GM20000 (cell line): Measurements from ENCODE around the gene FYCO1.

Source experiments
- DNase-seq: peaks from one replicate; pipeline ENCODE4 v3.0.0; 2012; ENCODE audit warnings: low spot score
- CTCF ChIP-seq: IDR thresholded peaks from 2 replicates; pipeline ENCODE4 v1.5.1; 2012; ENCODE audit warnings: mild to moderate bottlenecking, control low read depth; ENCODE audit errors: extremely low read depth, missing control alignments

The FYCO1 gene

DNA sequence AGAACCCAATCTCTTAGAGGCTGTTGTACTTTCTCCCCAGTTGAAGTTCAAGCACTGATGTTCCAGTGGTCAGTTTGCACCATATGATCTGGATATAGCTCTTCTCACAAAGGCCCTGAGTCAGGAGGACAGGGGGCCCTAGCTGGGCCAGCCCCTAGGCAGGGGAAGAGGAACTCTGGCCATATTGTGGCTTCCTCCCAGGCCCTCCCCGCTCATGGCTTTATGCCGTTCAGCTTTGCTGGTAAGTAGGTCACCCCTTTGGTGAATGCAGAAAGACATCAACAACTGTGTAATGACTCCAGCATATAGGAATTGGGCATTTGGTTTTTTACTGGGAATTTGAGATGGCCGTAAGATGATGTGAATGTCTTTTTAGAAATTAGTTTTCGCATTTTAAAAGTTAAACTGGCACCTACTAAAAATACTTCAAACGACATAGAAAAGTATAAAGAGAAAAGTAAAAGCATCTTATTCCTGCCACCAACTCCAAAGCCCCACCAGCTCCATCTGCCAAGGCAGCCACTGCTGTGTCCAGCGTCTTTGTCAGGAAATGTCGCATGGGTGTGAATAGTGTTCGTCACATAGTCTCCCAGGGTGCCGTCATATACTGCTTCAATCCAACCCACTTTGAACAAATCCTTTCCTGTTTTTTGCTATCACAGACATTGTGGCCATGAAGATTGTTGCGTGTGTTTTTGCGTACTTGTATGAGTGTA is 84.0 kb downstream of the FYCO1 start:
- no peak for DNase-seq

GRCh38 chr3:45910892-45911291 is 84.7 kb downstream of the FYCO1 start:
- no peak for DNase-seq
- TF ChIP-seq CTCF = no peak

More for the DNA sequence above, 84.0 kb downstream of the FYCO1 start:
- no peak for TF ChIP-seq CTCF

GRCh38 chr3:45909542-45909941 is 86.1 kb downstream of the FYCO1 start:
- DNase-seq = no peak
- no peak for TF ChIP-seq CTCF

DNA sequence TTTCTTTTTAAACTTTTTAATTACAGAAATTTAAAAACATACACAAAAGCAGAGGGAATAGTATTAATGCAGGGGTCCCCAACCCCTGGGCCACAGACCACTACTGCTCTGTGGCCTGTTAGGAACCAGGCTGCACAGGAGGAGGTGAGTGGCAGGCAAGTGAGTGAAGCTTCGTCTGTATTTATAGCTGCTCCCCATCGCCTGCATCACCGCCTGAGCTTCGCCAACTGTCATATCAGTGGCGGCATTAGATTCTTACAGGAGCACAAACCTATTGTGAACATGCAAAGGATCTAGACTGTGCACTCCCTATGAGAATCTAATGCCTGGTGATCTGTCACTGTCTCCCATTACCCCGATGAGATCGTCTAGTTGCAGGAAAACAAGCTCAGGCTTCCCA is 86.9 kb downstream of the FYCO1 start:
- no peak for TF ChIP-seq CTCF
- no peak for DNase-seq

GRCh38 chr3:45907769-45908705 is 87.6 kb downstream of the FYCO1 start:
- no peak for TF ChIP-seq CTCF
- DNase-seq = no peak

- no peak for DNase-seq
- TF ChIP-seq CTCF = peak; percentile 31
Measured at GRCh38 chr3:45906681-45907407, 88.8 kb downstream of the FYCO1 start.

DNA sequence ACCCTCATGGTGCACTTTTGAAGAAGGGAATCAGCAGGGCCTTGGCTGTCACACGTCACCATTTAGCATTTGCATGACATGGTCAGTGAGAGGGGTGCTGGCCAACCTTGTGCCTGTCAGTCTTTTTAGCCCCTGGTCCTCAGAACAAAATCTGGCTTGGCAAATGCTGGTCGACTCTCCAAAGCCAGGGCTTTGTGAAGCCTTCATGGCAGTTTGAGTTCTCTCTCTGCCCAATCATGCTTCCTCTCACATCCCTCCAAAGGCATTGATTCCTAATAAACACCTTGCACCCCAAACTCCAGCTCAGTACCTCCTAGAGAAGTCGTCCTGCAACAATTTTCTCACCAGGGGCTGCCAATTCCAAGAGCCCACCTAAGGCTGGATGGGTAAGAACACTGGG is 89.9 kb downstream of the FYCO1 start:
- no peak for DNase-seq
- no peak for TF ChIP-seq CTCF
